Pons (tissue), 1 donor: ENCODE data around the gene ROBO1.
"Not testable (repeated sequence)": the region's sequence is repeated elsewhere in the genome, so short reads cannot be mapped to it uniquely, and the experiment has no call there.

Experiments used
- DNase-seq: peaks from one replicate; pipeline ENCODE4 v3.0.0-alpha.2; 2016; ENCODE audit warnings: low spot score

The ROBO1 gene

GRCh38 chr3:79314544-79314943 is 453.3 kb downstream of the ROBO1 start:
- no peak for DNase-seq

- no peak for DNase-seq
Observed at GRCh38 chr3:79310016-79310415, 457.8 kb downstream of the ROBO1 start.

- no peak for DNase-seq
Observed at GRCh38 chr3:79306934-79307570, 460.7 kb downstream of the ROBO1 start.

- not testable (repeated sequence) for DNase-seq
Observed at GRCh38 chr3:79299949-79300635, 467.7 kb downstream of the ROBO1 start.

GRCh38 chr3:79297245-79297960 is 470.4 kb downstream of the ROBO1 start:
- no peak for DNase-seq

GRCh38 chr3:79286882-79287281 is 480.9 kb downstream of the ROBO1 start:
- no peak for DNase-seq

- no peak for DNase-seq
Observed at GRCh38 chr3:79285871-79286270, 481.9 kb downstream of the ROBO1 start.

GRCh38 chr3:79285380-79285779 is 482.4 kb downstream of the ROBO1 start:
- DNase-seq, result no peak

- no peak for DNase-seq
Observed at GRCh38 chr3:79284781-79285180, 483.0 kb downstream of the ROBO1 start.

- DNase-seq, result no peak
Observed at GRCh38 chr3:79278681-79279080, 489.1 kb downstream of the ROBO1 start.

GRCh38 chr3:79268422-79268821 is 499.4 kb downstream of the ROBO1 start:
- DNase-seq, result no peak

GRCh38 chr3:79264892-79265291 is 502.9 kb downstream of the ROBO1 start:
- DNase-seq, result no peak

- DNase-seq, result no peak
Observed at GRCh38 chr3:79263423-79263822, 504.4 kb downstream of the ROBO1 start.

- no peak for DNase-seq
Observed at GRCh38 chr3:79258479-79258878, 509.3 kb downstream of the ROBO1 start.

GRCh38 chr3:79257791-79258190 is 510.0 kb downstream of the ROBO1 start:
- DNase-seq, result no peak

GRCh38 chr3:79255702-79256101 is 512.1 kb downstream of the ROBO1 start:
- no peak for DNase-seq

GRCh38 chr3:79255292-79255691 is 512.5 kb downstream of the ROBO1 start:
- no peak for DNase-seq

- no peak for DNase-seq
Observed at GRCh38 chr3:79253704-79254103, 514.1 kb downstream of the ROBO1 start.

GRCh38 chr3:79253271-79253670 is 514.5 kb downstream of the ROBO1 start:
- no peak for DNase-seq

- DNase-seq, result no peak
Observed at GRCh38 chr3:79250746-79251145, 517.1 kb downstream of the ROBO1 start.

GRCh38 chr3:79249701-79250100 is 518.1 kb downstream of the ROBO1 start:
- DNase-seq, result no peak

GRCh38 chr3:79247725-79248043 is 520.1 kb downstream of the ROBO1 start:
- DNase-seq, result no peak
